K562 (cell line): ENCODE results near the gene ZSCAN21. TPM values are rescaled to one million over a fixed set of nuclear protein-coding genes. Genes with fewer than 3 reads are reported as not detected.

Source experiments
- ATAC-seq: fragments of 200-7000 bp; cut with Tn5 transposase; 3 replicates; pipeline ENCODE4 v1.9.1; 2020; ENCODE audit warnings: moderate library complexity
- BruUV-seq: library from RNA; stranded (reverse); fragments of 400-500 nt; replicated peaks from 2 replicates; lab custom pipeline; 2021; lab: Mats Ljungman, UMichigan
- CTCF ChIA-PET: fragments of 300-600 bp; formaldehyde crosslinking; extraction: SDS; loops from one replicate; lab custom pipeline; 2021; ENCODE audit warnings: low intra/inter-chr PET ratio; lab: Yijun Ruan, JAX
- POLR2A ChIA-PET: fragments of 300-600, 350-650 bp; sonication (Branson Sonifier 250); formaldehyde crosslinking; extraction: SDS; loops from one replicate; lab custom pipeline; 2021; ENCODE audit warnings: antibody characterized with exemption, inconsistent platforms; lab: Yijun Ruan, JAX
- DNase-seq, 4 experiments: peaks; one replicate each; pipeline versions ENCODE4 v3.0.0 to v3.0.0-alpha.2; 2011 to 2018; ENCODE audit warnings: low spot score in 3 of 4, mixed read lengths in 3 of 4; ENCODE audit errors: extremely low read depth in 1 of 4
- FAIRE-seq: peaks from 2 replicates; lab custom pipeline; 2011; peaks lifted over from hg19 to GRCh38; lab: Jason Lieb, UNC
- H2AFZ ChIP-seq: 2 replicates; pipeline ENCODE4 v1.6.0; 2011; ENCODE audit warnings: low read depth, low read length, control low read depth, inconsistent platforms
- H3K27ac ChIP-seq: fragments of 200-600 bp; 3 replicates; pipeline ENCODE4 v1.8.0; 2011; ENCODE audit warnings: low read depth, mild to moderate bottlenecking, control low read depth, inconsistent platforms, low read length, moderate library complexity, mixed read lengths; ENCODE audit errors: extremely low read depth
- H3K27me3 ChIP-seq, 2 experiments: fragments of 300-600 bp in 1 of 2; 2 replicates in 1 of 2; 3 replicates in 1 of 2; pipeline versions ENCODE4 v1.6.0 to v1.8.0; 2011; ENCODE audit warnings: inconsistent platforms in 2 of 2, low read length in 2 of 2, mild to moderate bottlenecking in 1 of 2, mixed read lengths in 1 of 2, moderate library complexity in 1 of 2; ENCODE audit not compliant: control insufficient read depth in 2 of 2, insufficient read depth in 2 of 2
- H3K36me3 ChIP-seq: fragments of 300-600 bp; 3 replicates; pipeline ENCODE4 v1.8.0; 2011; ENCODE audit warnings: mild to moderate bottlenecking, low read length, inconsistent platforms; ENCODE audit not compliant: control insufficient read depth, insufficient read depth
- H3K4me1 ChIP-seq, 2 experiments: fragments of 200-600 bp in 1 of 2; replicated peaks in 1 of 2; 2 replicates in 1 of 2; 3 replicates in 1 of 2; pipeline versions ENCODE4 v1.5.1 to v1.8.0; 2011; ENCODE audit warnings: inconsistent platforms in 2 of 2, low read length in 2 of 2, mild to moderate bottlenecking in 1 of 2, mixed read lengths in 1 of 2, moderate library complexity in 1 of 2; ENCODE audit not compliant: control insufficient read depth in 2 of 2, insufficient read depth in 2 of 2
- H3K4me2 ChIP-seq: 2 replicates; pipeline ENCODE4 v1.6.1; 2011; ENCODE audit warnings: low read length, control low read depth, inconsistent platforms, mixed read lengths; ENCODE audit not compliant: insufficient read depth
- H3K4me3 ChIP-seq: fragments of 200-600 bp; sonication (generic), shearing (Covaris generic); 2 replicates; pipeline ENCODE4 v1.5.1; 2016; ENCODE audit warnings: control low read depth, inconsistent platforms
- H3K79me2 ChIP-seq: fragments of 200-600 bp; 3 replicates; pipeline ENCODE4 v1.8.0; 2011; ENCODE audit warnings: low read length, inconsistent platforms; ENCODE audit not compliant: control insufficient read depth, insufficient read depth
- H3K9ac ChIP-seq, 2 experiments: 2 replicates each; pipeline versions ENCODE4 v1.6.0 to v1.6.1; 2011; ENCODE audit warnings: low read depth in 2 of 2, low read length in 2 of 2, control low read depth in 1 of 2, inconsistent platforms in 1 of 2, mild to moderate bottlenecking in 1 of 2, mixed read lengths in 1 of 2; ENCODE audit not compliant: insufficient read depth in 1 of 2
- H3K9me1 ChIP-seq: one replicate; pipeline ENCODE4 v1.6.0; 2011; ENCODE audit warnings: inconsistent platforms, mild to moderate bottlenecking, low read length, moderate library complexity; ENCODE audit not compliant: control insufficient read depth, insufficient read depth
- H3K9me3 ChIP-seq: replicated peaks from 2 replicates; pipeline ENCODE4 v1.5.1; 2011; ENCODE audit warnings: low read depth, low read length, inconsistent platforms; ENCODE audit not compliant: control insufficient read depth, insufficient read depth
- H4K20me1 ChIP-seq: replicated peaks from 2 replicates; pipeline ENCODE4 v1.6.1; 2011; ENCODE audit warnings: low read length, inconsistent platforms, mixed read lengths; ENCODE audit not compliant: control insufficient read depth, insufficient read depth
- HMGN3 ChIP-seq: IDR thresholded peaks from 2 replicates; pipeline ENCODE4 v1.6.1; 2011; ENCODE audit warnings: borderline replicate concordance, low read depth, mild to moderate bottlenecking, mixed read lengths, low read length; ENCODE audit not compliant: insufficient read length; ENCODE audit errors: extremely low read depth
- JUND ChIP-seq, 2 experiments: IDR thresholded peaks; 2 replicates in 1 of 2; 3 replicates in 1 of 2; pipeline ENCODE4 v1.6.1; 2011; ENCODE audit warnings: borderline replicate concordance in 2 of 2, low read depth in 2 of 2, low read length in 2 of 2, improper control_type of control experiment in 1 of 2, missing biosample characterization in 1 of 2, missing genetic modification characterization in 1 of 2, missing genetic modification reagents in 1 of 2
- MYC ChIP-seq, 2 experiments: fragments of 250-450 bp in 1 of 2; sonication (Bioruptor Pico) in 1 of 2; IDR thresholded peaks; 2 replicates each; pipeline versions ENCODE4 v1.5.1 to v1.6.1; 2012 to 2021; ENCODE audit warnings: low read depth in 2 of 2, borderline replicate concordance in 1 of 2, improper control_type of control experiment in 1 of 2, low read length in 1 of 2, mild to moderate bottlenecking in 1 of 2, moderate library complexity in 1 of 2
- RBM14 ChIP-seq: fragments of 200-400 bp; formaldehyde crosslinking; IDR thresholded peaks from 2 replicates; pipeline ENCODE4 v1.6.1; 2018; ENCODE audit warnings: low read depth, mild to moderate bottlenecking, low read length, moderate library complexity, borderline replicate concordance; ENCODE audit not compliant: insufficient read depth
- RUNX1 ChIP-seq: sonication (generic); IDR thresholded peaks from 2 replicates; pipeline ENCODE4 v1.6.1; 2016; ENCODE audit warnings: antibody characterized with exemption, low read depth
- SLC30A9 ChIP-seq: fragments of 250-450 bp; sonication (Bioruptor Pico); IDR thresholded peaks from 2 replicates; pipeline ENCODE4 v1.8.0; 2022; ENCODE audit warnings: mild to moderate bottlenecking, moderate library complexity
- TSHZ1 ChIP-seq: fragments of 250-450 bp; sonication (Bioruptor Pico); IDR thresholded peaks from 2 replicates; pipeline ENCODE4 v1.4.0; 2020; ENCODE audit warnings: mild to moderate bottlenecking, moderate library complexity
- ZNF263 ChIP-seq: sonication (generic); formaldehyde crosslinking; IDR thresholded peaks from 2 replicates; pipeline ENCODE4 v1.8.0; 2022; ENCODE audit warnings: mild to moderate bottlenecking, missing genetic modification reagents, borderline replicate concordance
- ZNF507 ChIP-seq: conservative IDR thresholded peaks from 2 replicates; pipeline ENCODE4 v1.6.1; 2017; ENCODE audit warnings: missing genetic modification characterization, missing compliant biosample characterization
- ZNF511 ChIP-seq: sonication (generic); formaldehyde crosslinking; IDR thresholded peaks from 2 replicates; pipeline ENCODE4 v1.8.0; 2022; ENCODE audit warnings: mild to moderate bottlenecking, missing genetic modification reagents
- ZNF75A ChIP-seq: fragments of 450-650 bp; formaldehyde crosslinking; IDR thresholded peaks from 2 replicates; pipeline ENCODE4 v1.4.0; 2020; ENCODE audit warnings: mild to moderate bottlenecking
- WGBS: fragments of 100-300 bp; shearing (Covaris generic); methylation state at CpG from one replicate; pipeline ENCODE4 v1.1.6; 2016; ENCODE audit warnings: low coverage, mixed read lengths; ENCODE audit not compliant: insufficient coverage; ENCODE audit errors: missing lambda C conversion rate; 5-methylcytosine and 5-hydroxymethylcytosine counted together
- in situ Hi-C: fragments of 300-500 bp; cut with MboI; formaldehyde crosslinking; loops from 4 replicates; pipeline ENCODE4 v1.15.0; 2018; ENCODE audit warnings: inconsistent platforms, mixed read lengths
- intact Hi-C: fragments of 100-400 bp; cut with micrococcal nuclease; formaldehyde crosslinking; loops from 2 replicates; pipeline ENCODE4 v1.14.2; 2022
- polyA plus RNA-seq, 8 experiments: library from polyadenylated mRNA; depleted of rRNA in 4 of 8; stranded (reverse) in 5 of 8; unstranded in 3 of 8; fragments of >200 nt; fragmentation: Nextera tagmentation in 2 of 8; fragmentation: Illumina TruSeq in 1 of 8; extraction: Ambion mirVana in 2 of 8; extraction: Trizol in 1 of 8; gene quantifications; 2 replicates each; pipeline versions ENCODE4 v1.2.1 to v1.2.3, GENCODE V29; 2011 to 2014; ENCODE audit warnings: inconsistent platforms in 1 of 8, missing spikeins in 1 of 8
- total RNA-seq, 7 experiments: library from RNA; depleted of rRNA in 6 of 7; stranded (reverse); fragments of >200 nt in 6 of 7; fragmentation: Illumina TruSeq in 2 of 7; extraction: Trizol in 2 of 7; gene quantifications; 2 replicates each; pipeline versions ENCODE4 v1.2.1 to v1.2.3, GENCODE V29; 2011 to 2021; ENCODE audit warnings: low replicate concordance in 1 of 7
- TF ChIP-seq, protein P1 (sequence below): fragments of 450-650 bp; IDR thresholded peaks from 2 replicates; pipeline ENCODE4 v1.6.1; 2017; ENCODE audit warnings: antibody characterized with exemption

Gene ZSCAN21
- total and polyA plus RNA-seq, 9 of the 15 experiments (the other 6 are each of a cell fraction or from before 2014, with no cell fraction given) = 5.9 to 15.5 (median 13.2) TPM

- TF ChIP-seq ZNF511 (CRISPR knock-in tag) (no peak), TSHZ1 (CRISPR knock-in tag) (no peak), ZNF263 (CRISPR knock-in tag) (no peak), ZNF507 (tag) (no peak)
Measured at GRCh38 chr7:100034871-100035510, 14.6 kb upstream of the ZSCAN21 start (continued).

- no peak overlapping the region for H3K4me2 ChIP-seq
- ATAC-seq = no peak
- H3K9me3 ChIP-seq = no peaks in the 10 kb centered on the region; the same call in 1 of the 2 replicates
- H3K4me1 ChIP-seq = no peaks in the 10 kb centered on the region; a peak in 1 of 5 replicates
- no peak overlapping the region for H3K4me3 ChIP-seq
- no peaks in the 10 kb centered on the region for H3K79me2 ChIP-seq
- BruUV-seq = no TSS peak
- H3K27ac ChIP-seq = no peak overlapping the region
- no peak overlapping the region for H2AFZ ChIP-seq
- no peaks in the 10 kb centered on the region for H3K9me1 ChIP-seq
- no peak for DNase-seq
- H3K9ac ChIP-seq = no peak overlapping the region
- no peak for FAIRE-seq
- no peaks in the 10 kb centered on the region for H3K27me3 ChIP-seq
- H4K20me1 ChIP-seq = no peaks in the 10 kb centered on the region
- H3K36me3 ChIP-seq = peaks cover 52% of the 10 kb centered on the region
- intact Hi-C loops (no loop called here), in situ Hi-C loops (no loop called here)
- CTCF ChIA-PET = interaction anchor here (0.6 kb wide), 1 partner anchor 23 kb away, joined by 3 read pairs; no protein-coding TSS in a partner anchor
- POLR2A ChIA-PET = interaction anchor here (0.7 kb wide), 1 partner anchor 66 kb away, joined by 4 read pairs; the partner anchor contains the start of genes AP4M1 and MCM7
- 96% methylated on average over 6 of the region's 6 CpGs for WGBS
- TF ChIP-seq RUNX1 (no peak), RBM14 (no peak), HMGN3 (no peak), SLC30A9 (CRISPR knock-in tag) (no peak), MYC (IDR thresholded peaks at IDR 0.05; ENCODE audit: low read depth, low read length) (no peak), MYC (CRISPR knock-in tag; IDR thresholded peaks at IDR 0.05; ENCODE audit: borderline replicate concordance, low read depth) (no peak), JUND (IDR thresholded peaks at IDR 0.05; ENCODE audit: borderline replicate concordance, low read depth, low read length) (no peak), JUND (tag; IDR thresholded peaks at IDR 0.05; ENCODE audit: borderline replicate concordance, low read depth, low read length) (no peak), ZNF75A (no peak)
- TF ChIP-seq, protein P1, sequence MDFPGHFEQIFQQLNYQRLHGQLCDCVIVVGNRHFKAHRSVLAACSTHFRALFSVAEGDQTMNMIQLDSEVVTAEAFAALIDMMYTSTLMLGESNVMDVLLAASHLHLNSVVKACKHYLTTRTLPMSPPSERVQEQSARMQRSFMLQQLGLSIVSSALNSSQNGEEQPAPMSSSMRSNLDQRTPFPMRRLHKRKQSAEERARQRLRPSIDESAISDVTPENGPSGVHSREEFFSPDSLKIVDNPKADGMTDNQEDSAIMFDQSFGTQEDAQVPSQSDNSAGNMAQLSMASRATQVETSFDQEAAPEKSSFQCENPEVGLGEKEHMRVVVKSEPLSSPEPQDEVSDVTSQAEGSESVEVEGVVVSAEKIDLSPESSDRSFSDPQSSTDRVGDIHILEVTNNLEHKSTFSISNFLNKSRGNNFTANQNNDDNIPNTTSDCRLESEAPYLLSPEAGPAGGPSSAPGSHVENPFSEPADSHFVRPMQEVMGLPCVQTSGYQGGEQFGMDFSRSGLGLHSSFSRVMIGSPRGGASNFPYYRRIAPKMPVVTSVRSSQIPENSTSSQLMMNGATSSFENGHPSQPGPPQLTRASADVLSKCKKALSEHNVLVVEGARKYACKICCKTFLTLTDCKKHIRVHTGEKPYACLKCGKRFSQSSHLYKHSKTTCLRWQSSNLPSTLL = no peak
Measured at GRCh38 chr7:100035876-100036275, 13.7 kb upstream of the ZSCAN21 start.
